HCT116 (cell line): Measurements from ENCODE around the gene KIRREL3. TPM values are rescaled to one million over a fixed set of nuclear protein-coding genes. Genes with fewer than 3 reads are reported as not detected.

Experiments
- ATAC-seq: fragments of 200-7000 bp; cut with Tn5 transposase; 2 replicates; pipeline ENCODE4 v1.9.1; 2020; ENCODE audit warnings: mild to moderate bottlenecking, moderate library complexity
- BruUV-seq: library from RNA; stranded (reverse); fragments of 400-500 nt; replicated peaks from 2 replicates; lab custom pipeline; 2021; lab: Mats Ljungman, UMichigan
- CTCF ChIA-PET: fragments of 300-600 bp; sonication (Branson Sonifier 250); formaldehyde crosslinking; loops from one replicate; lab custom pipeline; 2021; ENCODE audit warnings: antibody characterized with exemption; lab: Charles Lee
- POLR2A ChIA-PET: fragments of 300-600, 350-600 bp; sonication (Branson Sonifier 250); formaldehyde crosslinking; loops from one replicate; lab custom pipeline; 2021; ENCODE audit warnings: antibody characterized with exemption; lab: Charles Lee
- RAD21 ChIA-PET, 2 experiments: fragments of 300-600 bp; sonication (Branson Sonifier 250); formaldehyde crosslinking; loops; one replicate each; lab custom pipeline; 2023; ENCODE audit warnings: low total read pairs in 2 of 2; ENCODE audit not compliant: uncharacterized antibody in 2 of 2, unreplicated experiment in 2 of 2, low non-redundant PET in 1 of 2; lab: Charles Lee
- DNase-seq: peaks from one replicate; pipeline ENCODE4 v3.0.0-alpha.2; 2010; ENCODE audit warnings: low read depth, low spot score
- H2AFZ ChIP-seq: fragments of 200-600 bp; shearing (Covaris generic), sonication (generic); 2 replicates; pipeline ENCODE4 v1.6.1; 2017; ENCODE audit warnings: low read depth, mixed run types, mixed read lengths, antibody characterized with exemption, low read length; ENCODE audit not compliant: poor library complexity, severe bottlenecking
- H3K27ac ChIP-seq: 2 replicates; pipeline ENCODE4 v1.5.1; 2012; ENCODE audit warnings: low read depth, low read length
- H3K27me3 ChIP-seq: fragments of 200-600 bp; sonication (generic); 2 replicates; pipeline ENCODE4 v1.6.1; 2016; ENCODE audit warnings: mixed run types, low read length, mixed read lengths; ENCODE audit not compliant: insufficient read depth
- H3K36me3 ChIP-seq, 2 experiments: fragments of 200-500 bp in 1 of 2; fragments of 200-600 bp in 1 of 2; sonication (Bioruptor generic) in 1 of 2; sonication (generic) in 1 of 2; 2 replicates each; pipeline versions ENCODE4 v1.5.1 to v1.6.1; 2014 to 2016; ENCODE audit warnings: low read length in 2 of 2, inconsistent platforms in 1 of 2, mixed read lengths in 1 of 2, mixed run types in 1 of 2; ENCODE audit not compliant: insufficient read depth in 2 of 2, control insufficient read depth in 1 of 2
- H3K4me1 ChIP-seq, 2 experiments: fragments of 200-600 bp in 1 of 2; sonication (generic) in 1 of 2; 2 replicates each; pipeline versions ENCODE4 v1.5.1 to v1.6.1; 2012 to 2017; ENCODE audit warnings: low read length in 2 of 2, inconsistent platforms in 1 of 2, mild to moderate bottlenecking in 1 of 2, mixed read lengths in 1 of 2, mixed run types in 1 of 2, moderate library complexity in 1 of 2; ENCODE audit not compliant: insufficient read depth in 2 of 2, control insufficient read depth in 1 of 2
- H3K4me2 ChIP-seq: fragments of 200-600 bp; sonication (generic); 2 replicates; pipeline ENCODE4 v1.6.1; 2017; ENCODE audit warnings: mixed run types, low read length, mixed read lengths
- H3K4me3 ChIP-seq, 2 experiments: fragments of 200-600 bp in 1 of 2; sonication (generic) in 1 of 2; replicated peaks in 1 of 2; 2 replicates each; pipeline ENCODE4 v1.5.1; 2011 to 2016; ENCODE audit warnings: low read length in 2 of 2, control low read depth in 1 of 2, low read depth in 1 of 2, mild to moderate bottlenecking in 1 of 2, mixed read lengths in 1 of 2, mixed run types in 1 of 2
- H3K79me2 ChIP-seq: fragments of 200-600 bp; sonication (generic); 2 replicates; pipeline ENCODE4 v1.6.1; 2017; ENCODE audit warnings: mild to moderate bottlenecking, mixed run types, low read length, moderate library complexity, mixed read lengths; ENCODE audit not compliant: insufficient read depth
- H3K9ac ChIP-seq: fragments of 200-600 bp; sonication (generic); 2 replicates; pipeline ENCODE4 v1.6.1; 2016; ENCODE audit warnings: low read length, mixed read lengths
- H3K9me2 ChIP-seq: fragments of 200-600 bp; sonication (generic), shearing (Covaris generic); 2 replicates; pipeline ENCODE4 v1.6.1; 2017; ENCODE audit warnings: mixed run types, mild to moderate bottlenecking, moderate library complexity; ENCODE audit not compliant: insufficient read depth
- H3K9me3 ChIP-seq, 2 experiments: fragments of 200-500 bp in 1 of 2; fragments of 200-600 bp in 1 of 2; sonication (Bioruptor generic) in 1 of 2; sonication (generic) in 1 of 2; 2 replicates each; pipeline ENCODE4 v1.6.1; 2014 to 2017; ENCODE audit warnings: low read length in 2 of 2, mixed read lengths in 2 of 2, inconsistent platforms in 1 of 2, low read depth in 1 of 2, mild to moderate bottlenecking in 1 of 2, mixed run types in 1 of 2, moderate library complexity in 1 of 2; ENCODE audit not compliant: control insufficient read depth in 1 of 2, insufficient read depth in 1 of 2
- H4K20me1 ChIP-seq: fragments of 200-600 bp; sonication (generic), shearing (Covaris generic); 2 replicates; pipeline ENCODE4 v1.6.1; 2017; ENCODE audit warnings: mixed run types, mild to moderate bottlenecking, moderate library complexity; ENCODE audit not compliant: insufficient read depth
- CBX3 ChIP-seq: IDR thresholded peaks from 2 replicates; pipeline ENCODE4 v1.6.1; 2012; ENCODE audit warnings: low read depth
- CEBPB ChIP-seq: IDR thresholded peaks from 2 replicates; pipeline ENCODE4 v1.6.1; 2012; ENCODE audit warnings: low read depth
- EGR1 ChIP-seq: IDR thresholded peaks from 2 replicates; pipeline ENCODE4 v1.6.1; 2012; ENCODE audit warnings: low read depth
- EZH2phosphoT487 ChIP-seq: fragments of 200-600 bp; IDR thresholded peaks from 2 replicates; pipeline ENCODE4 v1.6.1; 2018; ENCODE audit warnings: antibody characterized with exemption, borderline replicate concordance
- FOSL1 ChIP-seq: IDR thresholded peaks from 2 replicates; pipeline ENCODE4 v1.6.1; 2012; ENCODE audit warnings: low read depth
- JUND ChIP-seq: IDR thresholded peaks from 2 replicates; pipeline ENCODE4 v1.6.1; 2012
- POLR2A ChIP-seq: IDR thresholded peaks from 2 replicates; pipeline ENCODE4 v1.7.0; 2011; ENCODE audit warnings: borderline replicate concordance; ENCODE audit not compliant: insufficient read depth, insufficient read length; ENCODE audit errors: extremely low read depth
- POLR2AphosphoS5 ChIP-seq: IDR thresholded peaks from 2 replicates; pipeline ENCODE4 v1.6.1; 2011; ENCODE audit warnings: mild to moderate bottlenecking, low read depth, low read length, moderate library complexity
- RAD21 ChIP-seq: IDR thresholded peaks from 2 replicates; pipeline ENCODE4 v1.6.1; 2012; ENCODE audit warnings: low read depth, mild to moderate bottlenecking
- SIN3A ChIP-seq: IDR thresholded peaks from 2 replicates; pipeline ENCODE4 v1.6.1; 2012; ENCODE audit warnings: low read depth
- SP1 ChIP-seq: IDR thresholded peaks from 2 replicates; pipeline ENCODE4 v1.6.1; 2012; ENCODE audit warnings: low read depth
- SRF ChIP-seq: IDR thresholded peaks from 2 replicates; pipeline ENCODE4 v1.6.1; 2012; ENCODE audit warnings: low read depth
- YY1 ChIP-seq: IDR thresholded peaks from 2 replicates; pipeline ENCODE4 v1.6.1; 2011; ENCODE audit warnings: low read length, low read depth, moderate library complexity, mild to moderate bottlenecking; ENCODE audit not compliant: insufficient replicate concordance; ENCODE audit errors: extremely low read depth
- intact Hi-C: fragments of 100-400 bp; cut with micrococcal nuclease; formaldehyde crosslinking; loops from 2 replicates; pipeline ENCODE4 v1.10.0; 2022
- total RNA-seq: library from RNA; stranded (reverse); gene quantifications from one replicate; pipeline ENCODE4 v1.2.1, GENCODE V29; 2021; ENCODE audit not compliant: unreplicated experiment
- TF ChIP-seq, protein P1 (sequence below): IDR thresholded peaks from 2 replicates; pipeline ENCODE4 v1.6.1; 2012
- TF ChIP-seq, protein P2 (sequence below), 3 experiments: fragments of 200-600 bp in 1 of 3; sonication (generic) in 1 of 3; IDR thresholded peaks in 2 of 3; conservative IDR thresholded peaks in 1 of 3; 2 replicates each; pipeline ENCODE4 v1.5.1; 2012 to 2017; ENCODE audit warnings: low read depth in 2 of 3, low read length in 2 of 3, antibody characterized with exemption in 1 of 3, borderline replicate concordance in 1 of 3, control low read depth in 1 of 3, mild to moderate bottlenecking in 1 of 3, mixed read lengths in 1 of 3, mixed run types in 1 of 3, moderate library complexity in 1 of 3; ENCODE audit not compliant: insufficient read depth in 1 of 3
- TF ChIP-seq, protein P3 (sequence below): IDR thresholded peaks from 2 replicates; pipeline ENCODE4 v1.6.1; 2011; ENCODE audit warnings: mild to moderate bottlenecking, low read length, moderate library complexity; ENCODE audit not compliant: insufficient replicate concordance; ENCODE audit errors: extremely low read depth
- TF ChIP-seq, protein P4 (sequence below): IDR thresholded peaks from 2 replicates; pipeline ENCODE4 v1.6.1; 2012; ENCODE audit warnings: low read depth

KIRREL3 gene
- total RNA-seq, 1 experiment from 2014 or later, result not detected

DNA sequence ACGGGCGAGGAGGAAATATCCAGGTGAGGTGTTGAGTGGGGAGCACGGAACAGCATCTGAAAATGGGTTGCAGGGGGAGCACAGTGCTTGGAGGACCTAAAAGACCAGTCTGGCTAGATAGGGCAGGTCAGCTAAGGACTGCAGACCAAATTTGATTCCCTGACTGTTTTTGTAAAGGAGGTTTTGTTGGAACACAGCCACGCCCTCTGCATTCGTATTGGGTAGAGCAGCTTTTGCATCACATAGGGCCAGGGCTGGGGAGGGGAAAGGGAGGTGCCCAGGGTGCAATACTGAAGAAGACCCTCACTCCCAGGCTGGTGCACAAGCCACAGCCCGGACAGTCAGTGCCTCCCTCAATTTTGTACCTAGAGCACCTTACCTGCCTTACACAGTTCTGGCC is 286.8 kb downstream of the KIRREL3 start:
- H2AFZ ChIP-seq, result no peak overlapping the region
- ATAC-seq, result no peak
- DNase-seq, result no peak
- H3K4me1 ChIP-seq, result no peaks in the 10 kb centered on the region
- H3K9ac ChIP-seq, result no peak overlapping the region
- no peaks in the 10 kb centered on the region for H3K36me3 ChIP-seq
- H3K27ac ChIP-seq, result no peak overlapping the region
- H3K27me3 ChIP-seq, result peaks cover 43% of the 10 kb centered on the region
- no peaks in the 10 kb centered on the region for H4K20me1 ChIP-seq
- H3K9me3 ChIP-seq, result no peaks in the 10 kb centered on the region
- H3K9me2 ChIP-seq, result no peaks in the 10 kb centered on the region
- no TSS peak for BruUV-seq
- intact Hi-C loops, result no loop called here
- H3K4me3 ChIP-seq, result no peak overlapping the region
- POLR2A ChIA-PET, result no interaction called here
- H3K79me2 ChIP-seq, result no peaks in the 10 kb centered on the region
- CTCF ChIA-PET, result no interaction called here
- RAD21 ChIA-PET, result no interaction called here
- TF ChIP-seq RAD21, result no peak
- TF ChIP-seq SP1, result no peak
- no peak for TF ChIP-seq EGR1
- no peak for TF ChIP-seq POLR2A
- TF ChIP-seq, protein P1, sequence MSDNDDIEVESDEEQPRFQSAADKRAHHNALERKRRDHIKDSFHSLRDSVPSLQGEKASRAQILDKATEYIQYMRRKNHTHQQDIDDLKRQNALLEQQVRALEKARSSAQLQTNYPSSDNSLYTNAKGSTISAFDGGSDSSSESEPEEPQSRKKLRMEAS, result no peak
- TF ChIP-seq SRF, result no peak
- TF ChIP-seq POLR2AphosphoS5, result no peak
- no peak for TF ChIP-seq CBX3
- no peak for TF ChIP-seq EZH2phosphoT487
- TF ChIP-seq, protein P2, sequence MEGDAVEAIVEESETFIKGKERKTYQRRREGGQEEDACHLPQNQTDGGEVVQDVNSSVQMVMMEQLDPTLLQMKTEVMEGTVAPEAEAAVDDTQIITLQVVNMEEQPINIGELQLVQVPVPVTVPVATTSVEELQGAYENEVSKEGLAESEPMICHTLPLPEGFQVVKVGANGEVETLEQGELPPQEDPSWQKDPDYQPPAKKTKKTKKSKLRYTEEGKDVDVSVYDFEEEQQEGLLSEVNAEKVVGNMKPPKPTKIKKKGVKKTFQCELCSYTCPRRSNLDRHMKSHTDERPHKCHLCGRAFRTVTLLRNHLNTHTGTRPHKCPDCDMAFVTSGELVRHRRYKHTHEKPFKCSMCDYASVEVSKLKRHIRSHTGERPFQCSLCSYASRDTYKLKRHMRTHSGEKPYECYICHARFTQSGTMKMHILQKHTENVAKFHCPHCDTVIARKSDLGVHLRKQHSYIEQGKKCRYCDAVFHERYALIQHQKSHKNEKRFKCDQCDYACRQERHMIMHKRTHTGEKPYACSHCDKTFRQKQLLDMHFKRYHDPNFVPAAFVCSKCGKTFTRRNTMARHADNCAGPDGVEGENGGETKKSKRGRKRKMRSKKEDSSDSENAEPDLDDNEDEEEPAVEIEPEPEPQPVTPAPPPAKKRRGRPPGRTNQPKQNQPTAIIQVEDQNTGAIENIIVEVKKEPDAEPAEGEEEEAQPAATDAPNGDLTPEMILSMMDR (IDR thresholded peaks at IDR 0.05 in 2 of 3, conservative IDR thresholded peaks at IDR 0.05 in 1 of 3; ENCODE audit: borderline replicate concordance in 1 of 3, insufficient read depth in 1 of 3, low read depth in 2 of 3, low read length in 2 of 3), result no peak
- TF ChIP-seq SIN3A, result no peak
- TF ChIP-seq JUND, result no peak
- no peak for TF ChIP-seq CEBPB
- no peak for TF ChIP-seq YY1
- TF ChIP-seq, protein P3, sequence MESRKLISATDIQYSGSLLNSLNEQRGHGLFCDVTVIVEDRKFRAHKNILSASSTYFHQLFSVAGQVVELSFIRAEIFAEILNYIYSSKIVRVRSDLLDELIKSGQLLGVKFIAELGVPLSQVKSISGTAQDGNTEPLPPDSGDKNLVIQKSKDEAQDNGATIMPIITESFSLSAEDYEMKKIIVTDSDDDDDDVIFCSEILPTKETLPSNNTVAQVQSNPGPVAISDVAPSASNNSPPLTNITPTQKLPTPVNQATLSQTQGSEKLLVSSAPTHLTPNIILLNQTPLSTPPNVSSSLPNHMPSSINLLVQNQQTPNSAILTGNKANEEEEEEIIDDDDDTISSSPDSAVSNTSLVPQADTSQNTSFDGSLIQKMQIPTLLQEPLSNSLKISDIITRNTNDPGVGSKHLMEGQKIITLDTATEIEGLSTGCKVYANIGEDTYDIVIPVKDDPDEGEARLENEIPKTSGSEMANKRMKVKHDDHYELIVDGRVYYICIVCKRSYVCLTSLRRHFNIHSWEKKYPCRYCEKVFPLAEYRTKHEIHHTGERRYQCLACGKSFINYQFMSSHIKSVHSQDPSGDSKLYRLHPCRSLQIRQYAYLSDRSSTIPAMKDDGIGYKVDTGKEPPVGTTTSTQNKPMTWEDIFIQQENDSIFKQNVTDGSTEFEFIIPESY, result no peak
- TF ChIP-seq, protein P4, sequence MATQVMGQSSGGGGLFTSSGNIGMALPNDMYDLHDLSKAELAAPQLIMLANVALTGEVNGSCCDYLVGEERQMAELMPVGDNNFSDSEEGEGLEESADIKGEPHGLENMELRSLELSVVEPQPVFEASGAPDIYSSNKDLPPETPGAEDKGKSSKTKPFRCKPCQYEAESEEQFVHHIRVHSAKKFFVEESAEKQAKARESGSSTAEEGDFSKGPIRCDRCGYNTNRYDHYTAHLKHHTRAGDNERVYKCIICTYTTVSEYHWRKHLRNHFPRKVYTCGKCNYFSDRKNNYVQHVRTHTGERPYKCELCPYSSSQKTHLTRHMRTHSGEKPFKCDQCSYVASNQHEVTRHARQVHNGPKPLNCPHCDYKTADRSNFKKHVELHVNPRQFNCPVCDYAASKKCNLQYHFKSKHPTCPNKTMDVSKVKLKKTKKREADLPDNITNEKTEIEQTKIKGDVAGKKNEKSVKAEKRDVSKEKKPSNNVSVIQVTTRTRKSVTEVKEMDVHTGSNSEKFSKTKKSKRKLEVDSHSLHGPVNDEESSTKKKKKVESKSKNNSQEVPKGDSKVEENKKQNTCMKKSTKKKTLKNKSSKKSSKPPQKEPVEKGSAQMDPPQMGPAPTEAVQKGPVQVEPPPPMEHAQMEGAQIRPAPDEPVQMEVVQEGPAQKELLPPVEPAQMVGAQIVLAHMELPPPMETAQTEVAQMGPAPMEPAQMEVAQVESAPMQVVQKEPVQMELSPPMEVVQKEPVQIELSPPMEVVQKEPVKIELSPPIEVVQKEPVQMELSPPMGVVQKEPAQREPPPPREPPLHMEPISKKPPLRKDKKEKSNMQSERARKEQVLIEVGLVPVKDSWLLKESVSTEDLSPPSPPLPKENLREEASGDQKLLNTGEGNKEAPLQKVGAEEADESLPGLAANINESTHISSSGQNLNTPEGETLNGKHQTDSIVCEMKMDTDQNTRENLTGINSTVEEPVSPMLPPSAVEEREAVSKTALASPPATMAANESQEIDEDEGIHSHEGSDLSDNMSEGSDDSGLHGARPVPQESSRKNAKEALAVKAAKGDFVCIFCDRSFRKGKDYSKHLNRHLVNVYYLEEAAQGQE, result no peak
- TF ChIP-seq FOSL1, result no peak
- TF ChIP-seq, all 23 proteins: peak for 0
- no peak overlapping the region for H3K4me2 ChIP-seq
